ENCODE measurements around the gene SLC25A26. TPM values are rescaled to one million over a fixed set of nuclear protein-coding genes. Genes with fewer than 3 reads are reported as not detected.

SLC25A26 gene
- total RNA-seq, 2 donors from 2014 or later = 19.1 to 22.4 TPM

- Histone ChIP-seq H3K9me3 (no peaks in the 10 kb centered on the region), H3K27ac (peak overlapping the region; percentile 80 to 91), H3K4me3 (no peak overlapping the region), H3K36me3 (peaks cover 65% of the 10 kb centered on the region), H3K4me1 (peaks cover 0 to 95% of the 10 kb centered on the region in 2 donors), H3K27me3 (no peaks in the 10 kb centered on the region)
- no peak for DNase-seq (ENCODE audit: low spot score)
- no peak for TF ChIP-seq CTCF (IDR thresholded peaks at IDR 0.05)
Observed at GRCh38 chr3:66410976-66411375, 190.2 kb downstream of the SLC25A26 start.

GRCh38 chr3:66411474-66411873, 190.7 kb downstream of the SLC25A26 start:
- peak overlapping the region; percentile 80 to 91 for H3K27ac ChIP-seq

GRCh38 chr3:66411961-66412887, 191.4 kb downstream of the SLC25A26 start:
- DNase-seq (ENCODE audit: low spot score) = no peak
- no peak overlapping the region for H3K4me3 ChIP-seq
- H3K36me3 ChIP-seq = peaks cover 58% of the 10 kb centered on the region
- no peak for TF ChIP-seq CTCF (IDR thresholded peaks at IDR 0.05)
- H3K27ac ChIP-seq = peak overlapping the region; percentile 80 to 91
- H3K4me1 ChIP-seq = peaks cover 0 to 95% of the 10 kb centered on the region in 2 donors
- no peaks in the 10 kb centered on the region for H3K27me3 ChIP-seq
- H3K9me3 ChIP-seq = no peaks in the 10 kb centered on the region

More at GRCh38 chr3:66411474-66411873, 190.7 kb downstream of the SLC25A26 start:
- no peak for TF ChIP-seq CTCF (IDR thresholded peaks at IDR 0.05)
- Histone ChIP-seq H3K27me3 (no peaks in the 10 kb centered on the region), H3K36me3 (peaks cover 62% of the 10 kb centered on the region), H3K4me1 (peaks cover 0 to 95% of the 10 kb centered on the region in 2 donors), H3K4me3 (no peak overlapping the region), H3K9me3 (no peaks in the 10 kb centered on the region)
- no peak for DNase-seq (ENCODE audit: low spot score)

- no peak for DNase-seq (ENCODE audit: low spot score)
- TF ChIP-seq CTCF (IDR thresholded peaks at IDR 0.05) = no peak
- no peak overlapping the region for H3K4me3 ChIP-seq
- no peaks in the 10 kb centered on the region for H3K27me3 ChIP-seq
- H3K36me3 ChIP-seq = peaks cover 53% of the 10 kb centered on the region
- H3K9me3 ChIP-seq = no peaks in the 10 kb centered on the region
- H3K4me1 ChIP-seq = peaks cover 0 to 95% of the 10 kb centered on the region in 2 donors
- peak overlapping the region; percentile 80 to 91 for H3K27ac ChIP-seq
Observed at GRCh38 chr3:66413151-66413751, 192.4 kb downstream of the SLC25A26 start.

GRCh38 chr3:66414846-66415245, 194.0 kb downstream of the SLC25A26 start:
- peaks cover 0 to 95% of the 10 kb centered on the region in 2 donors for H3K4me1 ChIP-seq
- no peaks in the 10 kb centered on the region for H3K27me3 ChIP-seq
- no peak for TF ChIP-seq CTCF (IDR thresholded peaks at IDR 0.05)

More at GRCh38 chr3:66414846-66415245, 194.0 kb downstream of the SLC25A26 start:
- peaks cover 40% of the 10 kb centered on the region for H3K36me3 ChIP-seq
- peak overlapping the region; percentile 80 to 91 for H3K27ac ChIP-seq
- H3K9me3 ChIP-seq = no peaks in the 10 kb centered on the region
- DNase-seq (ENCODE audit: low spot score) = no peak
- H3K4me3 ChIP-seq = no peak overlapping the region
